IMR-90 (cell line): ENCODE data around the gene SEL1L. TPM values are rescaled to one million over a fixed set of nuclear protein-coding genes. Genes with fewer than 3 reads are reported as not detected.

Source experiments
- ATAC-seq: fragments of 200-7000 bp; cut with Tn5 transposase; 2 replicates; pipeline ENCODE4 v1.9.1; 2020; ENCODE audit warnings: low read depth, mild to moderate bottlenecking, moderate library complexity
- BruUV-seq: library from RNA; stranded (reverse); fragments of 400-500 nt; replicated peaks from 2 replicates; lab custom pipeline; 2021; lab: Mats Ljungman, UMichigan
- CTCF ChIA-PET: fragments of 300-600 bp; formaldehyde crosslinking; extraction: SDS; loops from one replicate; lab custom pipeline; 2021; ENCODE audit warnings: antibody characterized with exemption; lab: Yijun Ruan, JAX
- POLR2A ChIA-PET: fragments of 300-600 bp; sonication (Branson Sonifier 250); formaldehyde crosslinking; loops from one replicate; lab custom pipeline; 2022; ENCODE audit warnings: antibody characterized with exemption; ENCODE audit not compliant: unreplicated experiment; lab: Charles Lee
- DNase-seq: peaks from one replicate; pipeline ENCODE4 v3.0.0; 2013
- H2AFZ ChIP-seq: replicated peaks from 2 replicates; pipeline ENCODE3; 2013; ENCODE audit warnings: low read length, mild to moderate bottlenecking; ENCODE audit not compliant: poor library complexity
- H2AK5ac ChIP-seq: 2 replicates; pipeline ENCODE4 v1.6.1; 2013; ENCODE audit warnings: low read depth, low read length, inconsistent platforms
- H2AK9ac ChIP-seq: replicated peaks from 2 replicates; pipeline ENCODE3; 2013; ENCODE audit warnings: mild to moderate bottlenecking, low read depth, low read length, moderate library complexity; ENCODE audit not compliant: poor library complexity
- H2BK120ac ChIP-seq: 2 replicates; pipeline ENCODE4 v1.6.1; 2013; ENCODE audit warnings: low read depth, low read length, inconsistent platforms
- H2BK15ac ChIP-seq: 3 replicates; pipeline ENCODE4 v1.6.1; 2013; ENCODE audit warnings: low read depth, low read length, inconsistent platforms
- H2BK20ac ChIP-seq: 2 replicates; pipeline ENCODE4 v1.6.1; 2013; ENCODE audit warnings: low read depth, mild to moderate bottlenecking, inconsistent platforms, low read length, moderate library complexity
- H2BK5ac ChIP-seq: 2 replicates; pipeline ENCODE4 v1.6.1; 2013; ENCODE audit warnings: mild to moderate bottlenecking, low read depth, low read length, inconsistent platforms; ENCODE audit not compliant: poor library complexity, severe bottlenecking
- H3K14ac ChIP-seq: replicated peaks from 2 replicates; pipeline ENCODE4 v1.6.1; 2013; ENCODE audit warnings: low read depth, low read length, inconsistent platforms
- H3K18ac ChIP-seq: 2 replicates; pipeline ENCODE4 v1.6.1; 2013; ENCODE audit warnings: low read depth, low read length, control low read depth
- H3K23ac ChIP-seq: 2 replicates; pipeline ENCODE4 v1.6.1; 2013; ENCODE audit warnings: low read depth, low read length, inconsistent platforms
- H3K27ac ChIP-seq: 2 replicates; pipeline ENCODE4 v1.5.1; 2013; ENCODE audit warnings: mild to moderate bottlenecking, control low read depth, low read length; ENCODE audit not compliant: insufficient read depth
- H3K27me3 ChIP-seq: 2 replicates; pipeline ENCODE4 v1.6.1; 2013; ENCODE audit warnings: low read length; ENCODE audit not compliant: control insufficient read depth, insufficient read depth
- H3K36me3 ChIP-seq: 2 replicates; pipeline ENCODE4 v1.6.1; 2013; ENCODE audit warnings: low read length, mixed read lengths; ENCODE audit not compliant: control insufficient read depth, insufficient read depth
- H3K4ac ChIP-seq: 2 replicates; pipeline ENCODE4 v1.6.1; 2013; ENCODE audit warnings: low read depth, low read length, inconsistent platforms
- H3K4me1 ChIP-seq: 2 replicates; pipeline ENCODE4 v1.6.1; 2013; ENCODE audit warnings: low read length, mixed read lengths; ENCODE audit not compliant: control insufficient read depth, insufficient read depth
- H3K4me2 ChIP-seq: 2 replicates; pipeline ENCODE4 v1.6.1; 2013; ENCODE audit warnings: low read depth, mild to moderate bottlenecking, control low read depth, low read length, moderate library complexity
- H3K4me3 ChIP-seq: 2 replicates; pipeline ENCODE4 v1.5.1; 2013; ENCODE audit warnings: low read depth, mild to moderate bottlenecking, control low read depth, low read length, moderate library complexity; ENCODE audit not compliant: insufficient read depth
- H3K56ac ChIP-seq: 2 replicates; pipeline ENCODE4 v1.6.1; 2013; ENCODE audit warnings: low read length, inconsistent platforms; ENCODE audit not compliant: insufficient read depth; ENCODE audit errors: extremely low read depth
- H3K79me1 ChIP-seq, 2 experiments: 2 replicates each; pipeline ENCODE4 v1.6.1; 2013; ENCODE audit warnings: low read length in 2 of 2, inconsistent platforms in 1 of 2, low read depth in 1 of 2
- H3K9ac ChIP-seq: 2 replicates; pipeline ENCODE4 v1.6.1; 2013; ENCODE audit warnings: low read depth, low read length, control low read depth
- H3K9me1 ChIP-seq: 2 replicates; pipeline ENCODE4 v1.6.1; 2013; ENCODE audit warnings: low read length, inconsistent platforms; ENCODE audit not compliant: insufficient read depth
- H3K9me3 ChIP-seq: 2 replicates; pipeline ENCODE4 v1.6.1; 2013; ENCODE audit warnings: low read length; ENCODE audit not compliant: control insufficient read depth, insufficient read depth
- H4K20me1 ChIP-seq: 2 replicates; pipeline ENCODE4 v1.6.1; 2013; ENCODE audit warnings: low read length, inconsistent platforms; ENCODE audit not compliant: insufficient read depth
- H4K5ac ChIP-seq: 2 replicates; pipeline ENCODE4 v1.6.1; 2013; ENCODE audit warnings: mild to moderate bottlenecking, low read depth, low read length, control low read depth
- H4K8ac ChIP-seq, 2 experiments: 2 replicates each; pipeline ENCODE4 v1.6.1; 2013; ENCODE audit warnings: low read depth in 2 of 2, low read length in 2 of 2, control low read depth in 1 of 2, inconsistent platforms in 1 of 2
- H4K91ac ChIP-seq: 2 replicates; pipeline ENCODE4 v1.6.1; 2013; ENCODE audit warnings: low read depth, low read length, inconsistent platforms; ENCODE audit not compliant: insufficient read depth
- BHLHE40 ChIP-seq: fragments of 150-350 bp; IDR thresholded peaks from 2 replicates; pipeline ENCODE4 v1.6.1; 2016; ENCODE audit warnings: mild to moderate bottlenecking, low read depth, low read length
- CEBPB ChIP-seq: IDR thresholded peaks from 2 replicates; pipeline ENCODE4 v1.6.1; 2012; ENCODE audit warnings: low read depth, low read length, improper control_type of control experiment
- CHD1 ChIP-seq: IDR thresholded peaks from 2 replicates; pipeline ENCODE4 v1.6.1; 2012; ENCODE audit warnings: low read depth, low read length, improper control_type of control experiment
- FOS ChIP-seq: fragments of 150-350 bp; IDR thresholded peaks from 2 replicates; pipeline ENCODE4 v1.6.1; 2016; ENCODE audit warnings: low read depth, low read length
- MAFK ChIP-seq: IDR thresholded peaks from 2 replicates; pipeline ENCODE4 v1.6.1; 2012; ENCODE audit warnings: low read depth, low read length, improper control_type of control experiment
- MAZ ChIP-seq: IDR thresholded peaks from 2 replicates; pipeline ENCODE4 v1.6.1; 2012; ENCODE audit warnings: low read depth, mild to moderate bottlenecking, low read length, improper control_type of control experiment, moderate library complexity, borderline replicate concordance
- MXI1 ChIP-seq: IDR thresholded peaks from 2 replicates; pipeline ENCODE4 v1.6.1; 2012; ENCODE audit warnings: low read depth, mild to moderate bottlenecking, low read length, moderate library complexity, borderline replicate concordance
- POLR2A ChIP-seq: IDR thresholded peaks from 2 replicates; pipeline ENCODE4 v1.6.1; 2012; ENCODE audit warnings: mild to moderate bottlenecking, low read depth, low read length
- RCOR1 ChIP-seq: IDR thresholded peaks from 2 replicates; pipeline ENCODE4 v1.6.1; 2012; ENCODE audit warnings: mild to moderate bottlenecking, low read length, improper control_type of control experiment; ENCODE audit not compliant: insufficient replicate concordance
- RFX5 ChIP-seq: IDR thresholded peaks from 2 replicates; pipeline ENCODE4 v1.8.0; 2012; ENCODE audit warnings: low read depth, mild to moderate bottlenecking, low read length, moderate library complexity
- SMC3 ChIP-seq: fragments of 150-350 bp; IDR thresholded peaks from 2 replicates; pipeline ENCODE4 v1.6.1; 2016; ENCODE audit warnings: low read depth, mild to moderate bottlenecking, antibody characterized with exemption, low read length, moderate library complexity
- WGBS, 2 experiments: methylation state at CpG; one replicate each; pipeline versions ENCODE4 v1.1.5 to v1.1.7; 2013; ENCODE audit warnings: missing lambda C conversion rate in 2 of 2; ENCODE audit not compliant: insufficient read length in 1 of 2; ENCODE audit errors: extremely low coverage in 2 of 2; 5-methylcytosine and 5-hydroxymethylcytosine counted together
- dilution Hi-C: fragments of 300-500 bp; cut with HindIII; formaldehyde crosslinking; loops from one replicate; pipeline ENCODE4 v1.14.3; 2018; ENCODE audit warnings: low sequenced_read_pairs; ENCODE audit not compliant: unreplicated experiment
- in situ Hi-C: fragments of 300-500 bp; cut with MboI; formaldehyde crosslinking; loops from 3 replicates; pipeline ENCODE4 v1.14.3; 2019; ENCODE audit warnings: low sequenced_read_pairs, inconsistent platforms, mixed read lengths
- intact Hi-C: fragments of 100-400 bp; cut with micrococcal nuclease; formaldehyde crosslinking; loops from 2 replicates; pipeline ENCODE4 v1.10.0; 2022
- polyA plus RNA-seq, 3 experiments: library from polyadenylated mRNA; depleted of rRNA; stranded (reverse); fragments of >200 nt; gene quantifications; 2 replicates each; pipeline ENCODE4 v1.2.3, GENCODE V29; 2012; ENCODE audit warnings: low replicate concordance in 1 of 3
- total RNA-seq: library from RNA; depleted of rRNA; stranded (reverse); fragments of >200 nt; gene quantifications from 2 replicates; pipeline ENCODE4 v1.2.3, GENCODE V29; 2012
- TF ChIP-seq, protein P1 (sequence below): fragments of 150-350 bp; IDR thresholded peaks from 2 replicates; pipeline ENCODE4 v1.6.1; 2016; ENCODE audit warnings: low read depth, mild to moderate bottlenecking, low read length, moderate library complexity, borderline replicate concordance
- TF ChIP-seq, protein P2 (sequence below): fragments of 150-350 bp; IDR thresholded peaks from 2 replicates; pipeline ENCODE4 v1.6.1; 2017; ENCODE audit warnings: mild to moderate bottlenecking, antibody characterized with exemption, low read length, low read depth

The SEL1L gene
- total and polyA plus RNA-seq, 2 of the 4 experiments (the other 2 are of a cell fraction), result 21.0 to 62.4 TPM

DNA sequence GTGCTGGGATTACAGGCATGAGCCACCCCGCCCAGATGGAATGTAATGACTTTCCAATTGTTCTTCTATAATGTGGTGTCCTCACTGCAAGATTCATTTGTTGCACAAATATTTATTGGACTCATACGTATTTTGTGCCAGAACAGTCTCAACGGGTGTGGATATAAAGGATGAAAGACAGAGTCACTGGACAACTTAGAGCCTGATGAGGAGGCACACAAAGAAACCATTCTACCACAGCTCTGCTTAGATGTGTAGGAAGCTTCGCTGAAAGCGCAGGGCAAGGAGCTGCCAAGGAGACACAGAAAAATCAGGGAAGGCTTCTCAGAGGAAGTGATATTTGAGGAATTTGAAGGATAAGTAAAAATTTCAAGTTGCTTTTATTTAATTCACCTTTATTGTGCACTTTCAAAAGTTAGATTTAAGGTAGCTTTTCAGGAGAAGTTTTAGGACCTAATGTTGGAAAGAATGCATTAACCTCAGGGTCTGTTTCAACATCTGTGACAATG is 92.0 kb downstream of the SEL1L start:
- no peak for DNase-seq
- H3K9me3 ChIP-seq, result no peaks in the 10 kb centered on the region

More for the DNA sequence above, 92.0 kb downstream of the SEL1L start:
- TF ChIP-seq MXI1 (no peak), RCOR1 (no peak), MAZ (no peak), CEBPB (no peak), POLR2A (no peak), SMC3 (no peak), FOS (no peak), RFX5 (no peak), BHLHE40 (no peak), CHD1 (no peak), MAFK (no peak)
- TF ChIP-seq, protein P1, sequence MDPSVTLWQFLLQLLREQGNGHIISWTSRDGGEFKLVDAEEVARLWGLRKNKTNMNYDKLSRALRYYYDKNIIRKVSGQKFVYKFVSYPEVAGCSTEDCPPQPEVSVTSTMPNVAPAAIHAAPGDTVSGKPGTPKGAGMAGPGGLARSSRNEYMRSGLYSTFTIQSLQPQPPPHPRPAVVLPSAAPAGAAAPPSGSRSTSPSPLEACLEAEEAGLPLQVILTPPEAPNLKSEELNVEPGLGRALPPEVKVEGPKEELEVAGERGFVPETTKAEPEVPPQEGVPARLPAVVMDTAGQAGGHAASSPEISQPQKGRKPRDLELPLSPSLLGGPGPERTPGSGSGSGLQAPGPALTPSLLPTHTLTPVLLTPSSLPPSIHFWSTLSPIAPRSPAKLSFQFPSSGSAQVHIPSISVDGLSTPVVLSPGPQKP, result no peak
- TF ChIP-seq, protein P2, sequence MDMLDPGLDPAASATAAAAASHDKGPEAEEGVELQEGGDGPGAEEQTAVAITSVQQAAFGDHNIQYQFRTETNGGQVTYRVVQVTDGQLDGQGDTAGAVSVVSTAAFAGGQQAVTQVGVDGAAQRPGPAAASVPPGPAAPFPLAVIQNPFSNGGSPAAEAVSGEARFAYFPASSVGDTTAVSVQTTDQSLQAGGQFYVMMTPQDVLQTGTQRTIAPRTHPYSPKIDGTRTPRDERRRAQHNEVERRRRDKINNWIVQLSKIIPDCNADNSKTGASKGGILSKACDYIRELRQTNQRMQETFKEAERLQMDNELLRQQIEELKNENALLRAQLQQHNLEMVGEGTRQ, result no peak
- BruUV-seq, result no TSS peak
- Histone ChIP-seq H3K27me3 (peaks cover 18% of the 10 kb centered on the region), H2BK120ac (no peak overlapping the region), H2AK9ac (no peak overlapping the region), H3K36me3 (no peaks in the 10 kb centered on the region), H2BK20ac (no peak overlapping the region), H4K8ac (no peak overlapping the region), H3K56ac (no peak overlapping the region), H3K27ac (no peak overlapping the region), H2BK5ac (no peak overlapping the region), H3K4ac (no peak overlapping the region), H2AFZ (no peak overlapping the region), H3K4me2 (no peak overlapping the region), H3K79me1 (no peaks in the 10 kb centered on the region), H4K91ac (no peak overlapping the region), H3K9ac (no peak overlapping the region), H4K5ac (no peak overlapping the region), H3K4me3 (no peak overlapping the region), H2AK5ac (no peak overlapping the region), H3K4me1 (no peaks in the 10 kb centered on the region), H3K14ac (no peak overlapping the region), H3K9me1 (no peaks in the 10 kb centered on the region), H4K20me1 (no peaks in the 10 kb centered on the region), H3K23ac (no peak overlapping the region), H3K18ac (no peak overlapping the region), H2BK15ac (no peak overlapping the region)
- ATAC-seq, result no peak
- no CpG with 5 or more reads among the region's 5 CpGs for WGBS, 2 experiments
- in situ Hi-C loops, result no loop called here
- POLR2A ChIA-PET, result no interaction called here
- dilution Hi-C loops, result no loop called here
- CTCF ChIA-PET, result interaction anchor here (0.7 to 0.8 kb wide), 2 partner anchors 12 to 172 kb away, joined by 3 read pairs; no protein-coding TSS in a partner anchor
- intact Hi-C loops, result no loop called here
